ENCODE data around the gene NTNG2.
A peak's percentile ranks its signal among the peaks of the same experiment; 100 is the strongest.

Gene NTNG2

GRCh38 chr9:132171702-132172101 is 9.8 kb downstream of the NTNG2 start:
- DNase-seq (ENCODE audit: low spot score): peak; percentile 59

GRCh38 chr9:132172185-132172584 is 10.3 kb downstream of the NTNG2 start:
- no peak for DNase-seq (ENCODE audit: low spot score)

GRCh38 chr9:132175431-132175830 is 13.6 kb downstream of the NTNG2 start:
- no peak for DNase-seq (ENCODE audit: low spot score)

GRCh38 chr9:132176338-132176737 is 14.5 kb downstream of the NTNG2 start:
- DNase-seq (ENCODE audit: low spot score): no peak

- peak; percentile 86 for DNase-seq (ENCODE audit: low spot score)
These were observed 20.0 kb downstream of the NTNG2 start for GRCh38 chr9:132181796-132182313.

GRCh38 chr9:132182314-132183091 is 20.6 kb downstream of the NTNG2 start:
- DNase-seq (ENCODE audit: low spot score): peak; percentile 78

GRCh38 chr9:132183134-132183533 is 21.3 kb downstream of the NTNG2 start:
- peak; percentile 54 for DNase-seq (ENCODE audit: low spot score)

GRCh38 chr9:132183715-132184114 is 21.9 kb downstream of the NTNG2 start:
- no peak for DNase-seq (ENCODE audit: low spot score)

GRCh38 chr9:132184124-132184523 is 22.3 kb downstream of the NTNG2 start:
- no peak for DNase-seq (ENCODE audit: low spot score)

- no peak for DNase-seq (ENCODE audit: low spot score)
These were observed 23.5 kb downstream of the NTNG2 start for GRCh38 chr9:132185073-132186009.

GRCh38 chr9:132187121-132187620 is 25.3 kb downstream of the NTNG2 start:
- DNase-seq (ENCODE audit: low spot score): peak; percentile 43

- DNase-seq (ENCODE audit: low spot score): no peak
These were observed 29.1 kb downstream of the NTNG2 start for GRCh38 chr9:132190966-132191365.

- no peak for DNase-seq (ENCODE audit: low spot score)
These were observed 30.9 kb downstream of the NTNG2 start for GRCh38 chr9:132192728-132193127.

- no peak for DNase-seq (ENCODE audit: low spot score)
These were observed 31.6 kb downstream of the NTNG2 start for GRCh38 chr9:132193227-132194124.

- DNase-seq (ENCODE audit: low spot score): no peak
These were observed 32.6 kb downstream of the NTNG2 start for GRCh38 chr9:132194508-132194907.

GRCh38 chr9:132197315-132197714 is 35.5 kb downstream of the NTNG2 start:
- DNase-seq (ENCODE audit: low spot score): no peak

GRCh38 chr9:132197856-132198550 is 36.1 kb downstream of the NTNG2 start:
- no peak for DNase-seq (ENCODE audit: low spot score)

- no peak for DNase-seq (ENCODE audit: low spot score)
These were observed 37.2 kb downstream of the NTNG2 start for GRCh38 chr9:132199056-132199455.

GRCh38 chr9:132200706-132201105 is 38.8 kb downstream of the NTNG2 start:
- no peak for DNase-seq (ENCODE audit: low spot score)

- no peak for DNase-seq (ENCODE audit: low spot score)
These were observed 39.3 kb downstream of the NTNG2 start for GRCh38 chr9:132201139-132201538.
